ENCODE results near the gene ACTRT3. TPM values are rescaled to one million over a fixed set of nuclear protein-coding genes. Genes with fewer than 3 reads are reported as not detected.
A peak's percentile ranks its signal among the peaks of the same experiment; 100 is the strongest.

Gene ACTRT3
- total and polyA plus RNA-seq, 2 of the 13 experiments (the other 11 are each of a cell fraction or from before 2014, with no cell fraction given), result 0.42 to 0.97 TPM

- no peak for TF ChIP-seq ZBTB40 (IDR thresholded peaks at IDR 0.05)
- TF ChIP-seq ZBTB40 (CRISPR knock-in tag; IDR thresholded peaks at IDR 0.05), result peak; percentile 70
- no peak for TF ChIP-seq ZNF691 (CRISPR knock-in tag; IDR thresholded peaks at IDR 0.05; ENCODE audit: borderline replicate concordance, low read depth)
- TF ChIP-seq PLRG1 (conservative IDR thresholded peaks at IDR 0.05), result no peak
- no peak for TF ChIP-seq PLSCR1 (CRISPR knock-in tag; IDR thresholded peaks at IDR 0.05; ENCODE audit: borderline replicate concordance)
- 0 out of 2 replicates have a peak, but pooled peaks have one; percentile 19 for TF ChIP-seq ZNF263 (CRISPR knock-in tag; IDR thresholded peaks at IDR 0.05)
- TF ChIP-seq SAP130 (CRISPR knock-in tag; IDR thresholded peaks at IDR 0.05; ENCODE audit: low read depth), result peak; percentile 6; the same call in 1 of the 2 replicates
- 0 out of 2 replicates have a peak, but pooled peaks have one; percentile 28 for TF ChIP-seq ZNF775 (CRISPR knock-in tag; IDR thresholded peaks at IDR 0.05; ENCODE audit: borderline replicate concordance)
- TF ChIP-seq PTBP1 (IDR thresholded peaks at IDR 0.05; ENCODE audit: low read depth, low read length, poor library complexity, severe bottlenecking), result no peak
- TF ChIP-seq THAP8 (CRISPR knock-in tag; IDR thresholded peaks at IDR 0.05; ENCODE audit: borderline replicate concordance), result 0 out of 2 replicates have a peak, but pooled peaks have one; percentile 28
- TF ChIP-seq PBX2 (CRISPR knock-in tag; IDR thresholded peaks at IDR 0.05), result no peak
- TF ChIP-seq FOXP4 (CRISPR knock-in tag; IDR thresholded peaks at IDR 0.05), result no peak
These were observed 5.0 kb downstream of the ACTRT3 start (continued) for GRCh38 chr3:169764312-169764881.
